ENCODE results near the gene MICAL2.

- TF ChIP-seq, protein P1, sequence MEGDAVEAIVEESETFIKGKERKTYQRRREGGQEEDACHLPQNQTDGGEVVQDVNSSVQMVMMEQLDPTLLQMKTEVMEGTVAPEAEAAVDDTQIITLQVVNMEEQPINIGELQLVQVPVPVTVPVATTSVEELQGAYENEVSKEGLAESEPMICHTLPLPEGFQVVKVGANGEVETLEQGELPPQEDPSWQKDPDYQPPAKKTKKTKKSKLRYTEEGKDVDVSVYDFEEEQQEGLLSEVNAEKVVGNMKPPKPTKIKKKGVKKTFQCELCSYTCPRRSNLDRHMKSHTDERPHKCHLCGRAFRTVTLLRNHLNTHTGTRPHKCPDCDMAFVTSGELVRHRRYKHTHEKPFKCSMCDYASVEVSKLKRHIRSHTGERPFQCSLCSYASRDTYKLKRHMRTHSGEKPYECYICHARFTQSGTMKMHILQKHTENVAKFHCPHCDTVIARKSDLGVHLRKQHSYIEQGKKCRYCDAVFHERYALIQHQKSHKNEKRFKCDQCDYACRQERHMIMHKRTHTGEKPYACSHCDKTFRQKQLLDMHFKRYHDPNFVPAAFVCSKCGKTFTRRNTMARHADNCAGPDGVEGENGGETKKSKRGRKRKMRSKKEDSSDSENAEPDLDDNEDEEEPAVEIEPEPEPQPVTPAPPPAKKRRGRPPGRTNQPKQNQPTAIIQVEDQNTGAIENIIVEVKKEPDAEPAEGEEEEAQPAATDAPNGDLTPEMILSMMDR (IDR thresholded peaks at IDR 0.05): no peak
- no peak for TF ChIP-seq POLR2A (IDR thresholded peaks at IDR 0.05)
Observed at GRCh38 chr11:12235080-12235479, 124.7 kb downstream of the MICAL2 start.
